NCI-H2029 treated with DMSO at 0.1 percent for 48 hours (cell line): ENCODE measurements around the gene CELF2.

Experiments
- DNase-seq: peaks from one replicate; lab custom pipeline; 2025; lab: John Stamatoyannopoulos, UW

CELF2 gene

GRCh38 chr10:11201911-11202310 lies 184.2 kb downstream of the CELF2 start:
- DNase-seq = no peak

DNA sequence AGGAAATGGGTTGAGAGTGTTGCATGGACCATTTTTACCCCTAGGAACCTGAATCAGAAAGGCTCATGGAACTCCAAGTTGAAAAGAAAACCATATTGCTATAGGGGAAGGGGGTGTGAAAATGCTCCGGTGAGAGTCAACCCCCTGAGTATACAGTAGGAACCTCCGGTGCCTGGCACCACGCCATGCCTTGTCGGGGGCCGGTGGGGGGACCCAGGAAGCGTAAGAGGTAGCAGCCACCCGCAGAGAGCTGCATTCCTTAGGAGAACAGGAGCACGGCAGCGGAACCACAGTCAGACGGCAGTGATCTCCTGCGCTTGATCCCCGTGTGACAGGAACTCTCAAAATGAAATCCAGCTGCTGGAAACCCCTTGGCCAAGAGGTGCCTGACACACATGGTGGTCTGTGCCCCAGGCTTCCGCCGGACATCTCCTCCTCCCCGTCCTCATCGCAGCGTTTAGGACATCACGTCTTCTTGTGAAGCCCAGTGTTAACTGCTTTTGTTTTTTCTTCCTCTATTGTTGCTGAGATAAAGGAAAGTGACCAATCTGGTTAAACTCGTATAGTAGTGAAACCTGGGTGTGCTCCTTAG lies 186.8 kb downstream of the CELF2 start:
- DNase-seq = no peak

- no peak for DNase-seq
Measured at GRCh38 chr10:11205030-11205772, 187.5 kb downstream of the CELF2 start.

GRCh38 chr10:11206676-11207559 lies 189.2 kb downstream of the CELF2 start:
- no peak for DNase-seq

- no peak for DNase-seq
Measured at GRCh38 chr10:11207560-11207844, 189.8 kb downstream of the CELF2 start.

GRCh38 chr10:11208243-11208642 lies 190.6 kb downstream of the CELF2 start:
- DNase-seq = no peak

GRCh38 chr10:11208908-11209829 lies 191.5 kb downstream of the CELF2 start:
- DNase-seq = no peak

DNA sequence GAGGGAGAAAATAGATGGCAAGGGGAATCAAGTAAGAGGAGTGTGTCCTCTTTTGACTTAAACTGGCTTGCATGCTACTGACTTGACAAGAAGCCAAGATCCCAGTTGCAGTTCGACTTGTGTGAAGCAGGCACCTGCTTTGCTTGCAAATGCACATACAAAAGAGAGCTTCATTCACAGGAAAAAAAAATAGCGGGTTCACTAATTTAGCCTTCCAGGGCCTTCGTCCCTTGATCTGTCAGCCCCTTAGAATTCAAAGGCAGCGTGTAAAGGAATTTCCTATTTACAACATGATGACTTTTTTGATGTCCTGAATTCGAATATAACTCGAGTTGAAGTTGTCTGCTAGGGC lies 192.1 kb downstream of the CELF2 start:
- no peak for DNase-seq

GRCh38 chr10:11210211-11210922 lies 192.7 kb downstream of the CELF2 start:
- no peak for DNase-seq

- no peak for DNase-seq
Measured at GRCh38 chr10:11212288-11213085, 194.8 kb downstream of the CELF2 start.

GRCh38 chr10:11213137-11213536 lies 195.5 kb downstream of the CELF2 start:
- DNase-seq = no peak

DNA sequence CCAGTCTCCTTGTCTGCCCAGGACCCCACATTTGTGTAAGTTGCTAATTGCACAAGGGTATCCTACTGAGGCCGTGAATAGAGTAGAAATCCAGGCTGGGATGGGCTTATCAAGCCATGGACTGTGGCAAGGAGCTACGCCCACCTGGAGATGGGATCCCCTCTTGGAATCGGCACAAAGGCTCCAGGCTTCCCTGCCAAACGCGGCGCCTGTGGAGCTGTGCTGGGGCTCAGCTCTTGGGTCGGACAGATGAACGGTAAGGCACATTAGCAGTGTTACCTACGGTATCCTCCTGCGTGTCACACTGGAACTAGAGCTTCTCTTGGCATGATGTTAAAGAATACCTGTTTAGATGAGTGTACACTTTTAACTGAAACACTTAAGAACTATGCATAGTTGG lies 196.7 kb downstream of the CELF2 start:
- DNase-seq = no peak

GRCh38 chr10:11215471-11215870 lies 197.8 kb downstream of the CELF2 start:
- DNase-seq = no peak

DNA sequence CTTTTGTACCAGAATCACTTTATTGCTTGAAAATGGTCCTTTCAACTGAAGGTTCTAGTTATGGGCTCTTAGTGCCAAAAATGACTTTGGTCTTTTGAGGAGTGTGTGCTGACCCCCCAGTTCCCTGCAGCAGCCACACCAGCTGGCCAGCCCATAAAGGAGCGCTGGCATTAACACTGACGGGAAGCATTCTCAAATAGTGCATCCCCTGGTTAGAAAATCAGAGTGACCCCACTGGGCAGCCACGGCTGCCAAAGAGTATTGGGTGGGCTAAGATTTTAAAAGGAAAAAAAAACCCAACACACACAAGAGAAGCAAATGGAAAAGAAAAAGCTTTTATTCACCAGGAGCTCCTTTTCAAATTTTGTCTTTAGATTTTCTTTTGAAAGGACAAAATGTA lies 199.8 kb downstream of the CELF2 start:
- no peak for DNase-seq

- no peak for DNase-seq
Measured at GRCh38 chr10:11218395-11218794, 200.7 kb downstream of the CELF2 start.

GRCh38 chr10:11219431-11219830 lies 201.8 kb downstream of the CELF2 start:
- no peak for DNase-seq

GRCh38 chr10:11223081-11223480 lies 205.4 kb downstream of the CELF2 start:
- no peak for DNase-seq

GRCh38 chr10:11223507-11224140 lies 206.0 kb downstream of the CELF2 start:
- no peak for DNase-seq

DNA sequence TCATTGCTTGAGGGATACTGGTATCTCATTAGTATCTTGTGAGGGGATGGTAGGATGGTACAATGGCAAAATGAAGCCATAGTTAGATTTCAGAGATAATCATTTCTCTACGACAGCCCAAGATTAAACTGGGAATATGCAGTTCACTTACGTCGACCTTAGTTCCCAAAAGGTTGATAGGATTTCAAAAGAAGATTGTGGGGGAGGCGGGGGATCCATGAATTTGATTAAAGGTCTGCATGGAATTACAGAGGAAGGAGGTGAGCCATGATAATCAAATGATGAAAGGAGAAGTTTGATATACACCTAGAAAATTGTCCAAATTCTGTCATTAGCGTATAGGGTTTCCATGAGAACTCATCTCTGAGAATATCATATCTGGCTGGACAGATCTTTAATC lies 206.6 kb downstream of the CELF2 start:
- DNase-seq = no peak

- DNase-seq = no peak
Measured at GRCh38 chr10:11224792-11225416, 207.2 kb downstream of the CELF2 start.
